NCI-H446 treated with DMSO at 0.1 percent for 48 hours (cell line): ENCODE data around the gene DNM1L.

Source experiments
- DNase-seq: peaks from one replicate; lab custom pipeline; 2025; lab: John Stamatoyannopoulos, UW

DNM1L gene

DNA sequence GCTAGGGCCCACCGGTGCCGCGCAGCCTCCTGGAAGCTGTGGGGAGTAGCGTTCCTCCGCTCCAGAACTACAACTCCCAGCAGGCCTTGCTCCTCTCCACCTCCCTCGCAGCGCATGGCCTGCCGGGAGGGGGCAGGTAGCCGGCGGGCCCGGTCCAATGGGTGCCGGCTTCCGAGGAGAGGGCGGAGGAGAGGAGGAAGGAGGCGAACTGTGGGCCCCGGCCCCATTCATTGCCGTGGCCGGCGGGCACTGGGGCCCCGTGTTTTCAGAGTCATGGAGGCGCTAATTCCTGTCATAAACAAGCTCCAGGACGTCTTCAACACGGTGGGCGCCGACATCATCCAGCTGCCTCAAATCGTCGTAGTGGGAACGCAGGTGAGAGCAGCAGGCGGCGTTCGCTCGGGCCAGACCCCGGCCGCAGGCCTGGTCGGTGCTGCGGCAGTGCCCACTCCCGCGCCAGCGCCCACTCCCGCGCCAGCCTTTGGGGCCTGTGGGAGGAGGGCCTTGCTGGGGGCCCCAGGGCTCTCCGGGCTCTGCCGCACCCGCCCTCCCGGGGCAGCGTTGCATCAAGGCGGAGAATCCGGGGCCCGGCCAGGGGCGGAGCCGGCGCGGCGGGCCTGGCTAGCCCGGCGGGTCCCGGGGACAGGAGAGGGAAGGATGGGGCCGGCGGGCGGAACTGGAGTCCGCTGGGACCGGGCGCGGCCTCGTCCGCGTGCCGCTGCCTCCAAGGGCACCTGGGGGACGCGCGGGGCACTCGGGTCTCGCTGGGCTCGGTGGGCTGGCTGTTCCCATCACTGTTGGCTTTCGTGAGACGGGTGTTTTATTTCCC, at the start of gene DNM1L:
Gene DNM1L, plus strand, starts transcription at position 211 of the 829 bp plus-strand sequence. Its CDS starts 63 bp downstream, at position 274.
- DNase-seq, result peak; percentile 91

DNA sequence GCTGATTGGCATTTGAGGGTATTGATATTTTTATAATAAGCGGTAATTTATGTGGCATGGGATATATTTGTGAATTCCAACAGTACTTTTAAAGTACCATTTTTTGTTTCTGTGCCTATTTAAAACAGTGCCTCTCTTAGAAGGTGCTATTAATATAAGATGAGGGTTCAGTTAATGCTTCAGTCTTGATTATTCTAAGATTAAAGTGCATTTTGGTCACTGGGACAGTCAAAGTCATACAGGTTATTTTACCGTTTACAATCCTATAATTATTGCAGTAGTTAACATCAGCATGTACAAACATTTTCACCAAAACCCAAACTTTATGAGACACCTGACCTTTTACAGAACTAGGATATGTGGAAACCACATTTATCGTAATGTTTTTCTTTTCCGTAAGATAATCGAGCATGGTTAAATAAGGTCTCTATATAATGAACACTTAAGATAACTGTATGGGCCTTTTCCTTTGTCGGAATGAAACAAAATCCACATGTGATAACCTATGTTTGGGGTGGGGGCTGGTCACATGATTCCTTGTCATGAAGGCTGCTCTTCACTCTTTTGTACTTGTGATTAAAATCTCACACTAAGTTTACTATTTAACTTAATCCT, 37.7 kb upstream of the DNM1L start:
- no peak for DNase-seq

DNA sequence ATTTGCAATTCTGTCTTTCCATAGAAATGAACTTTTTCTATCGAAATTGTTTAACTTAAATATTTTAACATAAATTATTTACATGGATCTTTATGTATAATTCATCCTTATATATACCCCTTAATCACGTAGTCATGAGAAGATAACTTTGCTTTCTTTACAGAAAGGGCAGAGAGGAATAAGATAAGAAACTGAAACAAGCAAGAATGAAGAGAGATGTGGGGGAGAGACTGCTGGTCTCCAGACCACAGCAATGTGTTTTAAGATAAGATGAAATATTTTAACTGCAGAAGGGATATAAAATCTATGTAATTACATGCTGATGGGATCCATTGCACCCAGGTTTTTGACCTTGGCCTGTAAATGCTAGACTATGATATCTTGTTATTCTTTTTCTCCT, 34.7 kb upstream of the DNM1L start:
- DNase-seq, result no peak

DNA sequence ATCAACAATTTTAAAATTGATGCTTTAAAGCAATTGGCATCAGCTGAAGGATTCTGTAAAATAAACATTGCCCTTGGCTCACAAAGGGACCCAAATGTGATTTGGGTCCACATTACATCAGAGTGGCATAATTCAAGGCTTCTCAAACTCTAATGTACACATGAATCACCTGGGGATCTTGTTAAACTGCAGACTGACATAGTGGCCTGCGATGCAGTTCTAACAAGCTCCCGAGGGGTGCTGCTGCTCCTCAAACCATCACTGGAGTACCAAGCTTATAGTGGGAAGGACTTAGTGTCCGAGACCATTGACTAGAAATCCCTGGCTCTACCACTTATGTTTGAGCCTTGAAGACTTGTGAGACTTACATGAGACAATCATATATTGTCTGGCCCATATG, 31.8 kb upstream of the DNM1L start:
- DNase-seq, result no peak

DNA sequence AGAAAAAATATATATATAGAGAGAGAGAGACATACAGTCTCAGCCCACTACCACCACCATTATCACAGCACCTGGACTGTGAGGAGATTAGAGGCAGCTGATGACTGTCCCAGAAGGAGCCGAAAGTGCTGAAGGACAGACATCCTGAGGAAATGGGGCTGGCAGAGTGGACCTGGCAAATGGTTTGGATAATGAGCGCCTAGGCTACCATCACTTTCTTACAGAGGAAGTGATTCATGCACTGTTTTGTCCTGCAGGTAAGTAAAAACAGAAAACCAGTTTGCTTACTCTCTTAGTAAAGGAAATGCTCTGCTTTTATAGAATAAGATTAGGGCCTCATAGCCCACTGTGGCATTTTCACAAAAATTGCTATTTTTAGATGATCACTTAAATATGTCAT, 28.6 kb upstream of the DNM1L start:
- no peak for DNase-seq

DNA sequence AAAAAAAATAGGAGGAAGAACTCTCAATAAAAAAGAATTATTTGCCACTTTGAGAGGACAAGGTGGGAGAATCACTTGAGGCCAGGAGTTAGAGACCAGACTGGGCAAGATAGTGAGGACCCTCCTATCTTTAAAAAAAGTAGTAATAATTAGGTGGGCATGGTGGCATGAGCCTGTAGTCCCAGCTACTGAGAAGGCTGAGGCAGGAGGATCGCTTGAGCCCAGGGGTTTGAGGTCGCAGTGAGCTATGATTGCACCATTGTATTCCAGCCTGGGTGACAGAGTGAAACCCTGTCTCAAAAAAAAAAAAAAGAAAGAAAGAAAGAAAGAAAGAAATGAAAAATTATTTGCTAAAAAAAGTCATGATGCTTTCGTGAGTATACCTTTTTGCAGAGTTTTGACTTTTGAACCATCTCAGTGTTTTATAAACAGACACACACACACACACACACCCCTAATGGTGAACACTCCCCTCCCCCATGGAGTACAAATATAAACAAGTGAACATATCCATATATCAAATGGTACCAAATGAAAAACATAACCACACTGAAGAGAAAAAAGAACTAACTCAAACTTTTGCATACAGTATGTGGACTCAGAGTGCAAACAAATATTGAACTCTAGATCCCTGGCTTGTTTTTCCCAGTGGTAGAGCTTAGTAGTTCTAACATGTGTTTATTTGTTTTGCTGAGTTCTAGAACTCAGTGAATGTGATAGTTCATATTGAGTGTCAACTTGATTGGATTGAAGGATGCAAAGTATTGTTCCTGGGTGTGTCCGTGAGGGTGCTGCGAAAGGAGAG, 27.7 kb upstream of the DNM1L start:
- no peak for DNase-seq

DNA sequence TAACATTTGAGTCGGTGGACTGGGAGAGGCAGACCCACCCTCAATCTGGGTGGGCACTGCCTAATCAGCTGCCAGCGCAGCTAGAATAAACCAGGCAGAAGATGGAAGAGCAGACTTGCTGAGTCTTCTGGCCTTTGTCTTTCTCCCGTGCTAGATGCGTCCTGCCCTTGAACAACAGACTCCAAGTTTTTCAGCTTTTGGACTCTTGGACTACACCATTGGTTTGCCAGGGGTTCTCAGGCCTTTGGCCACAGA, 27.2 kb upstream of the DNM1L start:
- no peak for DNase-seq

DNA sequence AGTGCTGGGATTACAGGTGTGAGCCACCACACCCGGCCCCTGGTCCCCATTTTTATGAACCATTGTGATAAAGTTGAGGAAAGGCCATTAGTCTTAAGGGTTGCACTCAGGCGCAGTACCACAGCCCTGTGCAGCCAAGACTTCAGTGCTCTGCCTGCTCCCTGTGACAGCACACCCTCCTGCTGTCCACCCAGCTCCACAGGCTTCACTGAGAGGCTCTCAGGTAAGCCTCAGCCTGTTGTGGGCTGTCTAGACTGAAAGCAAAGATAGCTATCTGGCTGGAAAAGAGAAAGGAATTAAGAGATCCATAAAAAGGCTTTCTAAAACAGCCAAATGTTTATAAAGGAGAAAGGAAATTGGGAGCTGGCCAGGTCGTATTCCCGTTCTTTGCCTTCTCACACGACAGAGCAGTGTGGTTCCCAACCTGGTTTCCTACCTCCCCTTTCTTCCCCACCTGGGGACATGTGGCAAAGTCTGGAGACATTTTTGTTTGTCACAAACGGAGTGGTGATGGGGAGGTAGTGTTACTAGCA, 19.1 kb upstream of the DNM1L start:
- no peak for DNase-seq

DNA sequence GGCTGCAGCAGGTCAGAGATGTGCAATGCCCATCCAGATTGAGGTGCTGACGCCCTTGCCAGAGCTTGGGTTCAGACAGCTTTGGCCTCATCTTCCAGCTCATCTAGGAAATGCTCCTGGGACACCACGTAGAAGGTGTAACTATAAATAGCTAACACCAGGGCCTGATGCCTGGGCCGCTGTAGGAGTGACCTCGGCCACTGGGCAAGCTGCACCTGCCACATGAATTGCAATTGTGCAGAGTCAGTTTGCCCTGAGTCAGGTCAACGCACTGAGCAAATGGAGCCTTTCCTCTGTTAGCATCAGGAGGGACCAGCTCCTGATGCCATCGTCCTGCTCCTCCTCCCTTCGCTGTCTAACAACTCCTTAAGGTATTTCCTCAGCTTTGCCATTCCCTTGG, 17.4 kb upstream of the DNM1L start:
- no peak for DNase-seq

DNA sequence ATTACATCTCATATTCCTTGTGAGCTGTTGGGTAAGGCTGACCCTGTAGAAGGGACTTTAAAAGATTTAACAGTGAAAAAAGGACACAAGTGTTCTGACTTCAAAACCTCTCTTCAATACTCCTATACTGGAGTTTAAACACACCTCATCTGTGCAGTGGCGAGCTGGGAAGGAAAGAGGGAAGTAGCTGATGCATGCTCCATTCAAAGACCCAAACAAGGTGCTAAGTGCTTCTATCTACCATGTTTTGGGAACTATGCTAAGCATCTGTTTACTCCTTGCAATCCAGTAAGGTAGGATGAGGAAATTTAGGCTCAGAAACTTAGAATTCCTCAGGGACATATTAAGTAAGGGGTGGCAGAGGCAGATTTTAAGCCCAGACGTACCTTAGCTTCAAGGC, 16.4 kb upstream of the DNM1L start:
- no peak for DNase-seq

DNA sequence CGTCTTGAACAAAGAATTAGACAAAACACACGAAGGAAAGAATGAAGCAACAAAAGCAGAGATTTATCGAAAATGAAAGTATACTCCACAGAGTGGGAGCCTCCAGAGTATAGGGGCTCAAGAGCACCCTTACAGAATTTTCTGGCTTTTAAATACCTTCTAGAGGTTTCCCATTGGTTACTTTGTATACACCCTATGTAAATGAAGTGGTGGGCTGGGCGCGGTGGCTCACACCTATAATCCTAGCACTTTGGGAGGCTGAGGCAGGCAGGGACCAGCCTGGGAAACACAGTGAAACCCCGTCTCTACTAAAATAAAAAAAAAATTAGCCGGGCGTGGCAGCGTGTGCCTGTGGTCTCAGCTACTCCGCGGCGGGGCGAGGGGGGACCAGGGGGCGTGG, 13.1 kb upstream of the DNM1L start:
- DNase-seq, result no peak

DNA sequence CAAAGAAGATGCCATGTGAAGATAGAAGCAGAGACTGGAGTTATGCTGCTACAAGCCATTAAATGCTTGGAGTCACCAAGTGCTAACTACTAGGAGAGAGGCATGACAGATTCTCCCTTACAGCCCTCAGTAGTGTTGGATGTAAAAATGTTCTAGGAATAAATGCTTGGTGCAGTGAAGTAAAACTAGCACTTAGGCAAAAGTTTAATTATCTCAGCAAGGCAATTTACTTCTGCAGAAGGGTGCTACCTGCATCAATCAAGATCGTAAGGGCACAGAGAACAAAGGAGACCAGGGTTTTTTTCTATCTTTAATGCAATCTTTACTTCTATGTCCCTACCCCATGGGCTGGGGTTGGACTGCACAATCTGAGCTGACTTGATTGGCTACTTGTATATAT, 9.5 kb upstream of the DNM1L start:
- no peak for DNase-seq

DNA sequence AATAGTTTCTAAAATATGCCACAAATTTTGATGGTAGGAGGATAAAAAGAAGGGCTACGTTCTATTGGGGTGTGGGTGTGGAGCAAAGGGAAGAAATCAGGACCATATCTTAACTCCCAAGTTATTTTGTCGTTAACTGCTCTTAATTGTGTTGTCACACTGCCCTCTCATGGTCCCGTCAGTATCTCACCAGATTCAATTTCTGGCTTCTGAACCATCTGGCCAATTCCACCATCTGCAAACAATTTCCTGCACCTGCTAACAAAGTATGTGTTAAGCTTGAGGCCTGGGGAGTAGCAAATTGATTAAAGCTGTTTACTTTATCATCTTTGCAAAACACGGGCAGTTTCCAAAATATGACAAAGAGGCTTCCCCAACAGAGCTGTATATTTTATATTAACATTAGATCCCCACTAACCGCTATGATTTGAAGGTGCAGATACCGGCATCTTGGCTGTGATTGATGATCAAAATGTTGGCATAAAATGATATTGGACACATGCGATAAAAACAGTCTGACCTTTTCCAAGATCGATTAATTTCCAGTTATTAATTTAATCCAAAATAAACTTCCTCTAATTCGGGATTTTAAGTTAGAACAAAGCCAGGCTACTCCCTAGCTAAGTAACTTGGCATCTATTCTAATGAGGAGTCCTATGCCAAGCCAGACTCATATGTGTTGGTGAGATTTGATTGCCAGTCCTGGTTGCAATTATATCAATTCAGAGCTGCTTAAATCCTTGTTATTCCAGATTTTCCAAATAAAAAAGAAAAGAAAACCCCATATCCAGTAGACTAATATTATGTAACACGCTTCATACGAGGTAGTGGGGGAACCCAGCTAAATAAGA, 6.9 kb upstream of the DNM1L start:
- peak; percentile 81 for DNase-seq

DNA sequence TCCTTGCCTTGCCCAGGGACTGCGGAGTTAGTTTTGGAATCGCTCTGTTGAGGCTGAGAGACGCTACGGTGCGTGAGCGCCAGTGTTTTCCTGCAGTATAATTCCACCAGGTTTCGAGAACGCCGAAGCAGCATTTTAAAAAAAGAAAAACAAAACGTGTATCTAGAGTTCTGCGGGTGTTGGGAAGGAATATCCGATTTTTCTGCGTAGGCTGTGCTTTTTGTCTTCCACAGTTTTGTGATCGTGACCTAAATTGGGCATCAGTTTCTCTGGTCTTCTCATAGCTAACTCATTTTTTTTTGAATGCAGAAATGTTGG, 778 bp downstream of the DNM1L start:
- no peak for DNase-seq

DNA sequence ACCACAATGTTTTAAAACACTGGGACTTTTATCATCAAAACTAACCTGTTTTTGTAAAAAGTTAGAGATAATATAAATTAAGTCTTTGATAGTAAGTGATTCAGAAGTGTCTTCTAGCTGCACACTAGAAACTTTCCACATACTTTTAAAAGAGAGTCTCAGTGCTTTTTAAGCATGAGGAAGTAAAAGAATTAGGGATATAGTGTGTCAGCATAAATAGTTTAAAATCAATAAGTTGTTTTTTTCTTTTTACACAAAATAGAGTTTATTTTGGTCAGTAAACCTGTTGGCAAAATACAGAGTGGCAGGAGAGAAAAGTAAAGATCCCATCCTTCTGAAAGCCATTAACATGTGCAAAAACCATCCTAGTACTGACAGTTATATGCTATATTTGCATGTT, 1.7 kb downstream of the DNM1L start:
- no peak for DNase-seq

DNA sequence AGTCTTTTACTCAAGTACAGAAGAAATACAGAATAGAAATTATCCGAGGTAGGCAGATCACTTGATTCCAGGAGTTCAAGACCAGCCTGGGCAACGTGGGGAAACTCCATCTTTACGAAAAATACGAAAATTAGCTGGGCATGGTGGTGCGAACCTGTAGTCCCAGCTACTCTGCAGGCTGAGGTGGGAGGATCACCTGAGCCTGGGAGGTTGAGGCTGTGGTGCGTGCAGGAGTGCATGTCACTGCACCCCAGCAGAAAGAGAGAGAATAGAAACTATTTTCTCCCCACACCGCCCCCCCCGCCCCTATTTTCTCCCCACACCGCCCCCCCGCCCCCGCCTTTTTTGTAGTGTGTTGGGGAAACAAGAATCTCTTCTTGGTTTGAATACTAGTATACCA, 2.2 kb downstream of the DNM1L start:
- no peak for DNase-seq

DNA sequence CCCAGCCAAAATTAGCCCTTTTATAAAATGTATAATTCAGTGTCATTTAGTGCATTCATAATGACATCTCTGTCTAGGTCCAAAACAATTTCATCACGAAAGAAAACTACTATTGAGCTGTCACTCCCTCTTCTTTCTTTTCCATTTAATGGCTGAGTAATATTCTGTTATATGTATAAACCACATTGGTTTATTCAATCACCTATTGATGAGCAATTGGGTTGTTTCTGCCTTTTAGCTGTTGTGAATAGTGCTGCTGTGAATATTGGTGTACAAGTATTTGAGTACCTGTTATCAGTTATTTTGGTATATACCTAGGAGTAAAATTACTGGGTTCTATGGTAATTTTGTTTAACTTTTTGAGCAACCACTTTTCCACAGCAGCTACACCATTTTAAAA, 7.2 kb downstream of the DNM1L start:
- no peak for DNase-seq

DNA sequence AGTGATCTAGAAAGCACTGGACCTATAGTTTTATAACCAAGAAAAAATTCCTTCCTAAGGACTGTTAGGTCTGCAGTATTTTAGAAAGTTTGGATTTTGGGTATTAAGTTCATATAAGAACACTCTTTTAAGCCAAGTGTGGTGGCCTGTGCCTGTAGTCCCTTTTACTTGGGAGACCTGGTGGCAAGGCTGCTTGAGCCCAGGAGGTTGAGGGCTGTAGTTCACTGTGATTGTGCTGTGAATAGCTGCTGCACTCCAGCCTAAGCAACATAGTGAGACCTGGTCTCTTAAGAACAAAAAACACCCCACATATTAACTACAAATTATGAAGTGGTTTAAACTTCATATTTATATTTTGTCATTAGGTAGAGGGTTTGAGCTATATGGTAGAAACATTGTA, 9.7 kb downstream of the DNM1L start:
- DNase-seq, result no peak

DNA sequence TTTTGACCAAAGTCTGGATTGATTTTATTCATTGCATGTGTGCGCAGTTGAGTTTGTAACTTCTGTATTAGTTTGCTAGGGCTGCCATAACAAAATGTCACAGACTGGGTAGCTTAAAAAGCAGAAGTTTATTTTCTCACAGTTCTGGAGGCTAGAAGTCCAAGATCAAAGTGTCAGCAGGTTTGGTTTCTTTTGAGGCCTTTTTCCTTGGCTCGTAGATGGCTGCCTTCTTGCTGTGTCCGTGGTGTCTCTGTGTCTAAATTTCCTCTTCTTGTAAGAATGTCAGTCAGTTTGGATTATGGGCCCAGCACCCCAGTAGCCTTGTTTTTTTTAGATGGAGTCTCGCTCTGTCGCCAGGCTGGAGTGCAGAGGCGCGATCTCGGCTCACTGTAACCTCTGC, 11.8 kb downstream of the DNM1L start:
- DNase-seq, result no peak

DNA sequence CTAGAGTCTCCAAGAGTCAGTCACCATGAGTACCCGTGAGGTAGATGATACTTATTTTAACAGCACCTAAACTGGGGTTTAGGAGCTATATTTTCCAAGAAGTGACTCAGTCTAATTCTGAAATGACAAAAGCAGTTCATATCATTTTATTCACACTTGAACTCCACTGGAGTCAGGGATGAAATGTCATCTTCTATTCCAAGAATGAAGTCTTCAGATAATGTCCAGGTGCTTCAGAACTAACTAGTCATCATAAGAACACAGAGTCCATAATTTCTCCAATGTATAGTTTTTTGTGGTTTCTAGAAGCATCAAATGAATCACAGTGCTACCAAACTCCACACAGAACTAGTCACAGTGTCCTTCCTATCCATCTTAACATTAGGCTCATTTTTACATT, 13.3 kb downstream of the DNM1L start:
- DNase-seq, result no peak

DNA sequence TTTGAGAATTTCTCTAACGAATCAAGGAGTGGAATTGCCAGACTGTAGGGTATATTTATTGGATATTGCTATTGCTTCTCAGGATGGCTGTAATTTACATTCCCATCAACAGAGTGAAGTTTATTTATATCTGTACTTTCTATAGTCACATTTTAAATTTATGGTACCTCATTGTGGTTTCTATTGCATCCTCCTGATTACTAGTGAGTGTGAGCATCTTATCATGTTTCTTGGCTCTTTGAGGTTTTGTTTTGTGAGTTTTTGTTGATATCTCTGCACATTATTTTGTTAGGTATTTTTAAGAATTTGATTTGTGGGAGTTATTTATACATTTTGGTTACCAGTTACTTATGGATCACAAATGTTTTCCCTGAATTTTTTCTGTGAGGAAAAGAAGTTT, 13.9 kb downstream of the DNM1L start:
- no peak for DNase-seq

DNA sequence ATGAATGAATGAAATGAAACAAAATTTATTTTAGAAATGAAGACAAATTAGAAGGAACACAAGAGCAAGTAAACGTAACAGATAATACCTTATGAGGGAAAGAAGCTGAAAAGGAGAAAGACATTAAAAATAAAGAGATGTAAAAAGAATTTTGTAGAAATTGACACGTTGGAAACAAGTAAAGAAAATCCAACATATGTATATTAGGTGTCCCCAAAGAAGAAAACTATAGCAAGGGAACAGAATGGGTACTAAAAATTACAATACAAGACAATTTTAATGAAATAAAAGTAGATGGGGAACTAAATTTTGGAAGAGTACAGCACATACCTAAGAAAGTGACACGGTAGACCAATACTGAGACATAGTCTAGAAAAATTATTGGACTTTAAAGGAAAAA, 16.7 kb downstream of the DNM1L start:
- no peak for DNase-seq
